ENCODE data around the gene GPRIN1.
"Not testable (repeated sequence)": the region's sequence is repeated elsewhere in the genome, so short reads cannot be mapped to it uniquely, and the experiment has no call there.

The GPRIN1 gene

DNA sequence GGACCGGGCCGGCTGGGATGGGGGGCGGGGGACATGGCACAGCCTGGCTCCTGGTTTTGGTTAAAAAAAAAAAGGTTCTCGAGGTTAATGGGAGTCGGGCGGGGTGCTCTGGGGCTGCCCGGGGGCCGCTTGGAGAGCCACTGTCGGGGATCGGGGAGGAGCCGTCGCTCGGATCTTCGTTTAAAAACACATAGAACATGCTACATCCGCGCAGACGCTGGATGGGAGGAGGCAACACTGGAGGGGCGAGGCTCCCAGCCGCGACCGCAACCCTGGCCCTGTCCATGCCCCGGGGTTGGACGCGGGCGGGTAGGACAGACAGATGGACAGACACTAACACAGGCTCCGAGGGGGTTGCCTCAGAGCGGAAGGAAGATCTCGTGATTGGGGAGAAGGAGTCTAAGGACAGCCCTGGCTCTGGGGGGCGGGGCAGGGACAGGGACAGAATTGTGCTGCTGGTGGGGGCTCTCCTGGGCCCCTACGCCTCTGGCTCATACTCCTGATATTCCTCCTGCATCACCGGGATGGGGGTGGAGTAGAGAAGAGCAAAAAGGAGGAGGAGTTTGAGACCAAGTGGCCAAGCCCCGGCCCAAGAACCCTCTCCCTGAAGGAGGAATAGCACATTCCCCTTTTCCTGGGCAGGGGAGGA lies 10.5 kb upstream of the GPRIN1 start:
- no peak for DNase-seq

DNA sequence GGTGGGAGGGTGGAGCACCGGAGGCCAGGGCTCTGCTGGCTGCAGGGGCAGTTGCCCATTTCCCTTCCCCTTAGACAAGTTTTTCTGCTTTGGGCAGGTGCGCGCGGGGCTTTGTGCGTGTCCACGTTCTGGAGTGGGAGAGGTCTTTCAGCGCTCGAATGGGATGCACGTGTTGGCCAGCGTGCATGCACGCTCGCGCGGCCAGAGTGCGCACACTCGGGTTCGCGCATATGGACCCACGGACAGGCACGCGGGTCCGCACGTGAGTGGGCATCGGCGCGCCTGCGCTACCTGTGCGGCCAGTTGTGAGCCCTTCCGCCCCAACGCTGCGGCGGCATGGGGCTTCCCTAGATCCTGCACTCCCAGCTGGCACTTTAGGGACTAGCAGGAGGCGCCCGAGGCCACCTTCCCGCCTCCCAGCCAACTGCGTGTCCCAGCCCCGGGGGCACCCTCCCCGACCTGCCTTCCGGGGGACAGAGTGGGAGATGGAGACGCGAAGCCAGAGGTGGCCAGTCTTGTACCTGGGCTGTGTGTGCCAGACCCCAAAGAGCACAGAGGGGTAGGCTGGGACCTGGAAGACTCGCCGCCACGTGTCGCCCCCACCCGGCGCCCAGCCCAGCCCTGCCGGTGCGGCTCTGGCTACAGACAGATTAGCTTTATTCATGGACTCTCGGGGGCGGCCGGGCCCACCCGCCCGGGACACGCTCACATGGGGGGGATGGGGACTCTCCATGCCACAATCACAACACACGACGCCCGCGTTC lies 9.8 kb upstream of the GPRIN1 start:
- no peak for DNase-seq

DNA sequence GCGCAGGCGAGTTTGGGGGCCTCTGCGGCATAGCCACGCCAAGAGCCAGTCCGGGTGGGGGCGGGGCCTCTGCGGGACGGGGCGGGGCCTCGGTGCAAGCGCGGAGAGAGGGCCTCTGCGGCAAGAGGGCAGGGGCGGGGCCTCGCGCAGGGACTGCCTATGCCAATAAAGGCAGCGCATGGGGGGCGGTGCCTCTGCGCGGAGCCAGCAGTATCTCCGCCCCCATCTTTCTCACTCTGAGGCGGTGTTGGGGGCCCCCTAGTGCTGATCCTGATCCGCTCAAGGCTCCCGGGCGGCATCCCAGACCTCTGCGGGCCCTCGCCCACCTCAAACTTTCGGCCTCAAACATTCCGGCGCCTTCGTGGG lies 9.2 kb upstream of the GPRIN1 start:
- peak; percentile 28 for DNase-seq

DNA sequence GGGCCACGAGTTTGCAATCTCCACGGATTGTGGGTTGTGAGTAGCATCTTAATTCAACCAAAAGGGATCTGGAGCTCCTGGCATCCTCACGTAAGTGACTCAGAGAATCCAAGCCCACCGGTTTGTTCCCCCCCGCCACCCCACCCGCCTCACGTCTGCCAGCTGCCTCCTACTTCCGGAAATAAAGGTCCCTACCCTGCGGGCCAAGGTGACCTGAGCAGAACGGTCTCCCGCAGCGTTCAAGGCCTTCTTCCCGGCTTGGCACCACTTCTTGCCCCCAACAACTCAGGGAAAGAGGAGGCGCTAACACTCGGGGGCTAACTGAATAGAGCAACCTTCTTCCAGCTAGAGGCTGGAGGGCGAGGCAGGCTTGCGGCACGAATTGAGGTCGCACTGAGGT lies 8.8 kb upstream of the GPRIN1 start:
- DNase-seq: no peak

DNA sequence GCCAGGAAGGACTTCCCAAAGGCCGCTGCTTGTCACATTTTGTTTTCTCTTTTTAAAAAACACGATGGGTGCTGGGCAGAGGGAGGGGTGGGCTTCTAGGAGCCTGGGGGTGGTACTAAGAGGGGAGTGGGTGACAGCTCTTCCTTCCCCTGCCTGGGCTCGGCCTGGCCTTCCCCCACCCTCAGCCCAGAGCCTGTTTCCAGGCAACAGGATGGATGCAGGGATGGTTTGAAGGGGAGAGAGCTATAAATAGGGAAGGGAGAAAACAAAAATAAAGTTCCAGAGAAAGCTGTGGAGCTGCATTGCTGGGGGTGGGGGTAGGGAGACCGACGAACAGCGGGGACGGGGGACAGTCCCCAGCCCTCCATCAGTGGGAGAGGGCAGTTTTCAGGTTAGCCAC lies 6.6 kb upstream of the GPRIN1 start:
- no peak for DNase-seq

DNA sequence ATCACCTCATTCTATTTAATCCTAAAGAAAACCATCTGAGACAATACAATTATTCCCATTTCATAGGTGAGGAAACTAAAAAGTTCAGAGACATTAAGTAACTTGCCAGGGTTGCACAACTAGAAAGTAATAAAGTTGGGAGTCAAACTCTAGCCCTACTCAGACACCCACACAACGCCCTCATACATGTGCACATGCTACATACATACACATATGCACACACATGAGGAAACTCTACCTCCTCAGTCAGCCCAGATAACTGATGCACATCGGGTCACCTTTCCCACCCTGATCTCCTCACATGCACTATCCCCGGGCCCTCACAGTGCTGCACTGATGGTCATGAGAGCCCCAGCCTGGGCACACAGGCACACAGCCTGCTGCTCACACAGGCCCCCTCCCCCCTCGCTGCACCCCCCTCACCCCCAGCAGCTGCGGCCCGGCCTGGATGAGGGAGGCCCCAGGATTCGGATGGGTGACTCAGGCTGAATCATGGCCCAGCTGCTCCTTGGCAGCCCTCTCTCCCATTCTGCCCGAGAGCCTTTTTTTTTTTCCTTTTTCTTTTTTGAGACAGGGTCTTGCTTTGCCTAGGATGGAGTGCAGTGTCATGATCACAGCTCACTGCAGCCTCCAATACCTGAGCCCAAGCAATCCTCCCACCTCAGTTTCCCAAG lies 5.0 kb upstream of the GPRIN1 start:
- no peak for DNase-seq

DNA sequence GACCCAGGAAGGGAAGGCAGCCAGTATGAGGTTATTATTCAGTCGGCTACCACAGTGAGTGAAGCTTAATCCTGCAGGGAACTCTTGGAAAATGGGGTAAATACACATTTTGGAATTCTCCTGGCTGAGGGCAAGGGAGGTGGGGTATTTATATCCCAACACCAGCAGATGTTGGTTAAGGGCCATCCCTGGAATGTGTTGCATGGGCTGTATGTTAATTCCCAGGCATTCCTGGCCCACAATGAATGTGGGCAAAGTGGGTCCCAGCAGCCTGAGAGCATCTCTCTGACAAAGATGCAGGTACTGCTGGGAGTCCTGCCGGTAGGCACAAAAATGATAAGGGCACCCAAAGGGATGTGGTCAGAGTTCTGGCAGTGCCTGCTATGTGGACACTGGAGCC lies 2.9 kb upstream of the GPRIN1 start:
- no peak for DNase-seq

DNA sequence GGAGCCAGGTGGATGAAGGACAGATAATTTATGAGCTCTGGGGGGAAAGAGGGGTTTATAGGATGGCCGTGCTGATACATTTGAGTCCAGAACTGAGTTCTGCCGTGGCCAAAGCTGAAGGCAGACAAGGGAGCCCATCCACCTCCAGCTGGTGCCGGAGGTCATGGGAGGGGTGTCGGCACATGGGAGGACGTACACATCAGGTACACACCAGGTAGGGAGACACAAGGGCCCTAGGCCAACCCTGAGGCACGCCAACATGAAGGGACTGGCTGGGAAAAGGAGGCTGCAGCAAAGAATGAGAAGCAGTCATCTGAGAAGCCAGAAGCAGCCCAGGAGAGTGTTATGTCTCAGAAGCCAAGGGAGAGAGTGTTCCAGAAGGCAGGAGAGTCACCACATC lies 2.1 kb upstream of the GPRIN1 start:
- no peak for DNase-seq

DNA sequence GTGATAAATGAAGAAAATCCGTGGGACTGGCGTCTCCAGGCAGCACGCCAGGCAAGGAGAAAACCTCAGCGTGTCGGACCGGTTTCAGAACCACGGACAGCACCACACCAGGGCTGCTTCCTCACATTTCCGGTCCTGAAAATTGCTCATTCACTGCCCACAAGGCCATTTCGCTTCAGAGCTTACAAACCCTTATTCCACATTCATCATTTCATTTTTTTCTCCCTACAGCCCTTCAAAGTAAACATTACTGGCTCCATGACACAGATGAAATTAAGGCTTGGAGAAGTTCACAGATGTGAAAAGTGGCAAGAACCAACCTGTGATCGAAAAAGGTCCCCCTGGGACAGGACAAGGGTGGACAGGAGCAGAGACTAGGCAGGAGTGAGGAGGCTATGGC lies 1.5 kb upstream of the GPRIN1 start:
- DNase-seq: no peak

DNA sequence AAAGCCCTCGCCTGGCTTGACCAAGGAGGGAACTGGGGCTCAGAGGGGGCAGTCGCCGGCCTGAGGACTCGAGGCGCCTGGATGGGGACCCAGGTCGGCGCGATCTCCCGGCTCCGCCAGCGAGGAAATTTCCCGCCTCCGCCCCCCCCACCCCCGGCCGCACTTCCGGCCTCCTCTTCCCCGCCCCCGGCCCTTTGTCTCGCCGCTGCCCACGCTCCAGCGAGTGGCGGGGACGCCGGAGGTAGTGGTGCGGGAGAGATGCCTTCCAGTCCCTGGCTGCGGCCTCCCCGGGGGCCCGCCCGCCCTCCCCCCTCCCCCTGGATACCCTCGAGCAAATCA lies 448 bp upstream of the GPRIN1 start:
- no peak for DNase-seq

DNA sequence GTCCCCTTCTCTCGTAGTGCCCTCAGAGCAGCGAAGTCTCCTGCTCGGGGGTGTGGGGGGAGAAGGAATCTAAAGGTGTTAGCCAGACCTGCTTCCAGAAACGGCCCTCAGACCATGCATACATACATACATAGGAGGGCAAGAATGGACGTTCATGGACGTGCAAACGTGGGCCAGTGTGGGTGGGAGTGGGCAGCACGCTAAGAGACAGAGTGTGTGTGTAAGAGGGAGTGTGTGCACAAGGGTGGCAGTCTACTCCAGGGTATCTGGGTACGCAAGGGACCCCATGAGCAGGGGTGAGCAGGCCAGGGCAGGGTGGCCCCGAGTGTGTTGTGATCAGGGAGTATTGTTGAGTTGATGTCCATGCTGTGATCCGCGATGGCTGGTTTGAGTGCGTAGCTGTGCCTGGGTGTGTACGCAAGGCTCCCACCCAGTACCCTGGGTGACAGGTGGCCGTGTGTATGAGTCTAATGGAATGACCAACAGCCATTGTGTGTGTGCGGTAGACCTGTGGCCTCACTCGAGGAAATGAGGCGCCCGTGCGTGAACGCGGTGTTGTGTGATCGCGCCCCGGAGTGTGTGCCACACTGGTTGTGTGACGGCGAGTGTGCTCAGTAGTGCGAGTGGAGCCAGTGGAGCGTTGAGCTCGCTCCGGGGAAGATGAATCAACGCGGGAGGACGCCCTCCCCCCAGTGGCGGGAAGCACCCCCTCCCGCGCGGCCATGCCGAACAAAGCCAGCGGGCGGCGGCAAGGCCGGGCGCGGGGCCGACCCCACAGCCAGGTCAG lies 826 bp downstream of the GPRIN1 start:
- DNase-seq: no peak

DNA sequence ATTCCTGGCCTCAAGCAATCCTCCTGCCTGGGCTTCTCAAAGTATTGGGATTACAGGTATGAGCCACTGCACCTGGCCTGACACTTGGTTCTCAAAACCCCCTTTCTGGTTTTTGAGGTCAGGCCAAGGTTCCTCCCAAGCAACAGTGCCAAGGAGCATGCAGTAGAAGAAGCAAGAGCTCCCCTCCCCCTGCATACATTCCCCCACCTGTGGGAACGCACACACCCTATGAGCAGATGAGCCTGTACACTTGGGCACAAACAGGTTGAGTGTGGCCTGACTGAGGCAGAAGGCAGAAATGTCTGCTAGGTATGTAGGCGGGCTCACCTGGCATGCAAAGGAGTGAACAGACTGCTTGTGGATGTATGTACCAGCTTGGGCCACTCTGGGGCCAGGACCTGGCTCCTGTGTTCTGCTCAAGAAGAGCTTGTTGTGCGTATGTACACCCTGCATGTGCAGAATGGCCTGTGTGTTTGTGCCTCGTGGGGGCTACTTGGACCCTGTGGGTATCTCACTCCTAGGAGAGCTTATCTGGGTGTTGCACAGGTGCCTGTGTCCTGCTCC lies 1.7 kb downstream of the GPRIN1 start:
- DNase-seq: no peak

DNA sequence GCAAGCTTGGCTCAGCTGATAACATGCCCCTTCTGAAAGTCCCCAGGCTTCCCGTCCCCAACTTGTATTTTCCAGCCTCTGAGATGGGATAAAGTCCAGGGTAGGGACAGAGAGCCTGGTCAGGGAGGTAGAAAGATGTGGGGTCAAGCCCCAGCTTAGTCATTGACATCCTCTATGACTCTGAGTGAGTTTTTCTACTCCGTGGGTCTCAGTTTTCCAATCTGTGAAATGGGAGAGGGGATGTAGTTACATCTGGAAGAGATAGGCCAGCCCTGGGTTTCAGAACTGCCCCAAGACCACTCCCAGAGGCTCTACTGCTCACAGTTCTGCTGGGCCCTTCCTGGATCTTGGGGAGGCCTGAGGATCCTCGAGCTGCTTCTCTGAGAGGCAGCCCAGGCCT lies 3.1 kb downstream of the GPRIN1 start:
- DNase-seq: no peak

DNA sequence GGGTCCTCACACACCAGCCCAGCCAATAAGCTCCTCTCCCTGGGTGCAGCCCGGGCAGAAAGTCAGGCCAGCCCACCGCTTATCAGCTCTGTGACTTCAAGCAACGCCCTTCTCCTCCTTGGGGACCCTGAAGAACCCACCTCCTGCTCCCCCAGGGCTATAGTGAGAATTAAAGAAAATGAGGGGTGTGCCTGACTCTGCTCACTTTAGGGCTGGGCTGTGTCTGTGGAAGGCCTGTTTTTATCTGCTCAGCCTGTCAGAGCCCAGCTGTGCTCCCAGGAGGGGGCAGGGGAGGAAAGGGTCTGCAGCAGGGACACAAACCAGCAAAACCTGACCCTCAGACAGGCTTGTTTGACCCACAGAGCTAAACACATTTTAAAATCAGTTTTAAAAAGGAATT lies 3.9 kb downstream of the GPRIN1 start:
- no peak for DNase-seq

DNA sequence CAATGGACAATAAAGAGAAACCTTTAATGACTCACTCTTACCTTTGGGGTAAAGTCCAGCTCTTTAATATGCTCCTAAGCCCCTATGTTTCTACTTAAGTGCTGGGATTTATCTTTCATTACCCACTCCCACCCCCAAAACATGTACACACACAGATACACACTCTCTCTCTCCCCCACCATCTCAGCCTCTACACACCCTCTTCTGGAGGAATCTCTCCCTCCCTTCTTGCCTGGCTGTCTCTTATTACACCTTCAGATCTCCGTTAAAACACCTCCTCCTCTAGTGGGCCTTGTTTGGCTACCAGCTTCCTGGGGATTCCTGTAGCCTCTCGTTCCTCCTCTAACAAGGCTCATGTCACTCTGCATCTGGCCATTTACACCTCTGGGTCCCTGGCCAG lies 6.9 kb downstream of the GPRIN1 start:
- DNase-seq: no peak

DNA sequence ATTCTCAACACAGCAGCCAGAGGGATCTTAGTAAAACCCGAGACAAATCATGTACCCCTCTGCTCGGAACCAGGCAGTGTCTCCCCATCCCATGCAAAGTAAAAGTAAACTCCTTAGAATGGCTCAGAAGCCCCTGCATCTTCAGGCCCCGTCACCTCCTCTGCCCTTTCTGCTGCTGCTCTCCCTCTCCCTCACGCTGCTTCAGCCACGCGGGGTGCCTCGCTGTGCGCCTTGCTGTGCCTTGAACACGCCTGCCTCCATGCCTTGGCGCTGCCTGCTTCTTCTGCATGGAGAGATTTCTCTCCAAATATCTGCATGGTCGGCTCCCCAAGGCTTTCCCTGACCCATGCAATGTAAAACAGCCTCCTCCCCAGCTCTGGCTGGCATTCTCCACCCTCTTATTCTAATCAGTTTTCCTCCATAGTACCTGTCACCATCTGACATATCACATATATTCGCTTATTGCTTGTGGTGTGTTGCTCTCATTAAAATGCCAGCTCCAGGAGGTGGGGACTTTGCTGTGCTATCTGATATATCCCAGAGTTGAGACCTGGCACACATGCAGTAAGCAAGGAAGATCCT lies 8.0 kb downstream of the GPRIN1 start:
- no peak for DNase-seq

DNA sequence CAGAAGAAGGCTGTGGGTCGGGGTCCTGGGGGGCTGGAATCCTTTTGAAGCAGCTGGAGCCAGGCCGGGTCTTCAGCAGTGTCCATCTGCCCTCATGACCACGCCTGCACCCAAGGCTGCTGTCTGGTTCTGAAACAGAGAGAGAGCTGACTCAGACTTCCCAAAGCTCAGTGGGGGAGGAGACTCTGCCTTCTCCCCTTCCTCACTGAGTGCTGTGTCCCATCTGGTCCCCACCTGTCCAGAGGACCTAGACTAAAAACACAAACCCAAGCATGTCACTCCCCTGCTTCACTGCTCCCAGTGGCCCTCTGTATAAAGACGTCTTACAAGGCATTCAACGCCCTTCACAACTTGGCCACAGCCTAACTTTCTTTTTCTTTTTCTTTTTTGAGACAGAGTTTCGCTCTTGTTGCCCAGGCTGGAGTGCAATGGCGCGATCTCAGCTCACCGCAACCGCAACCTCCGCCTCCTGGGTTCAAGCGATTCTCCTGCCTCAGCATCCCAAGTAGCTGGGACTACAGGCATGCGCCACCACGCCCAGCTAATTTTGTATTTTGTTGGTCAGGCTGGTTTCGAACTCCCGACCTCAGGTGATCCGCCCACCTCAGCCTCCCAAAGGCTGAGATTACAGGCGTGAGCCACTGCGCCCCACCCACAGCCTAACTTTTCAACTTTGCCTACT lies 10.1 kb downstream of the GPRIN1 start:
- not testable (repeated sequence) for DNase-seq

DNA sequence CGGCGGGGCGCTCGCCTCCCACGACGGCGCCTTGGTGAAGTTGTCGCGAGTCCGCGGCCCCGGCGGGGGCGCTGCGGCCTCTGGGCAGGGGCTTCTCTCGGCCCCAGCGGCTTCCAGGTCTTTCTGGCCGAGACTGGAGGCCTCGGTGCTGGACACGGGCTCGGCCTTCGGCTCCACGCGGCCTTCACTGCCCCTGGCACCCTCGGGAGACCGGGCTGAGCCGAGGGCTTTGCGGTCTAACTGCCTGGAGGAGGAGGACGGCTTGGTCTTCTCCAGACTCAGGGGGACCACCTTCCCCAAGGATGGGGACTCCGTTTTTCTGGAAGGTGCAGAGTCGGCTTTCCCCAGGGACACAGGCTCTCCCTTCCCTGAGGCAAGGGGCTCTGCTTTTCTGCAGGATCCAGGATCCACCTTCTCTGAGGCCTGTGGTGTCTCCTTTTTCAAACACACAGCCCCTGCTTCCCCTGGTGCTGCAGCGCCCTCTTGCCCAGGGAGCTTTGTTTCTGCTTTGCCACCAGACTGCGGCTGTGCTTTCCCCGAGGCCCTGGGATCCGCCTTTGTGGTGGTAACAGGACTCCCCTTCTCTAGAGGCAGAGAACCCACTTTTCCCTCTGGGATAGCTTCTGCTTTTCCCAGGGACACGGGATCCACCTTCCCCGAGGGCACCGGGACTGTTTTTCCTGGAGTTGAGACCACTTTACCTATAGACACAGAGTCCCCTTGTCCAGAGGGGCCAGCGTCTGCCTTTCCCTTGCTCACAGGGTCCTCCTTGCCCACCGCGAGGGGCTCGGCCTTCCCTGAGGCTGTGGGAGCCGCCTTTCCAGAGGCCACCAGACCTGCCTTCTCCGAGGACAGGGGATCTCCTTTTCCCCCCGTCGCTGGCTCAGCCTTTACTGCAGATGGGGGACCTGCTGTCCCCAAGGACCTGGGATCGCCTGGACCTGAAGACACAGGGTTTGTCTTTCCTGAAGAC lies 12.3 kb downstream of the GPRIN1 start:
- DNase-seq: no peak

DNA sequence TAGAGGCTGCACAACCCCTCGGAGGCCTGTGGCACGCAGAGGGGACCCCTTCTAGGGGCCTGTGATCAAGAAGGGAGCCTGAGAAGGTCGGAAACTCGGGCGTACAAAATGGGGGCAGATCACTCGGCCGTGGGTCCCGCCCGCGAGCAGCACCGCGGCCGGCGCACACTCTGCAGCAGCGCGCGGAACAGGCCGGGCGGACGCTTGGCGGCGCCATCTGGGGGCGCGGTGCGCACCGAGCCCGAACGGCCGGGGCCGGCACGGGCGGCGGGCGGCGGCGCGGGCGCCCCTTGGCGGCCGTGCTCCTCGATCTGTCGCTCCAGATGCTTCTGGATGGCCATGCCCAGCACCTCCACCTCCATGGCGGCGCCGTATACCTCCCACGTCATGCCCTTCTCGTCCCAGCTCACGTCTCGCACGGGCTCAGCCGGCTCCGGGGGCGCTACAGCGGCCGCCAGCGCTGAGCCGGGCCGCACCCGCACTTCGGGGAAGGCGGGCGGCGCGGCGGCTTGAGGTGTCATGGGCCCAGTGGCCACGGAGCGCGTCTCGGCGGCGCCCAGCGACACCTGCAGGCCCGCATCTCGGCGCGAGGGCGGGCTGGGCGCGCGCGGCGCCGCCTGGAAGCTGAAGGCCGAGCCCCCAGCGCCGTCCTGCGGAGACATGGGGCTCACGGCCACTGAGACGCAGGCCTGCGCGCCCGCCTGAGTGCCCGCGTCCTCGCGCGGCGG lies 13.1 kb downstream of the GPRIN1 start:
- DNase-seq: no peak

DNA sequence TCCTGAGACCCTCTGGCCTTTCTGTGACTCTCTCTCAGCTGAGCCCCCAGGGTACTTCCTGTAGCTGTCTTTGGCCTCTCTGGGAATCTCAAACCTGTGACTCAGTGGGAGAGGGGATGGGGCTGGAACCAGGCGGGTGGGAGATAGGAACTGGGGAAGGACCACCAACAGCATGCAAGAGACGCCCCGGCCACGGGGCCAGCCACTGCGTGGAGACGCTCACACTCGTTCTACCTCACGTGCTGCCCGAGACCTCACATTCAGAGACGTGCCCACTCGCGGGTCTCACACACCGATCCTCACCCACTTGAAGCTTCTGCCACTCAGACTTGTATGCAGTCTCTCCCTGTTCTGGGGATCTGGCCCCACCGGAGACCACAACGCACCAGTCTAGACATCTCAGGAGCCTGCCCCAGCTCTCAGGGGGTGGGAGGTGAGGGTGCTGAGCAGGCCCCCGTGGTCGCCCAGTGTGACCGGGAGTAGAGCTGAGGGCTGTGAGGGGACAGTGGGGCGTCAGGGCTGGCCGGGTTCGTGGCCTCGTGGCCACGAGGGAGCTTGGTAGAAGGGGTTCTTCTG lies 13.8 kb downstream of the GPRIN1 start:
- no peak for DNase-seq
